Measurements from ENCODE around the gene TEX26.

Gene TEX26

GRCh38 chr13:31014456-31014855 is 82.0 kb downstream of the TEX26 start:
- no peak for DNase-seq

- no peak for DNase-seq
These were observed 82.7 kb downstream of the TEX26 start for GRCh38 chr13:31015199-31015598.

- DNase-seq = no peak
These were observed 84.2 kb downstream of the TEX26 start for GRCh38 chr13:31016342-31017325.

GRCh38 chr13:31018511-31018910 is 86.1 kb downstream of the TEX26 start:
- no peak for DNase-seq

- no peak for DNase-seq
These were observed 88.5 kb downstream of the TEX26 start for GRCh38 chr13:31020996-31021395.

GRCh38 chr13:31022288-31022895 is 89.9 kb downstream of the TEX26 start:
- no peak for DNase-seq

- DNase-seq = no peak
These were observed 90.6 kb downstream of the TEX26 start for GRCh38 chr13:31022928-31023530.
